ENCODE results near the gene IL1R1.
A peak's percentile ranks its signal among the peaks of the same experiment; 100 is the strongest.
"Not testable (repeated sequence)": the region's sequence is repeated elsewhere in the genome, so short reads cannot be mapped to it uniquely, and the experiment has no call there.

The IL1R1 gene

GRCh38 chr2:102141970-102142828 lies at the start of gene IL1R1:
Gene IL1R1, plus strand, starts transcription at chr2:102142746. Its CDS starts 14,979 bp downstream, at chr2:102157725.
- no peak for DNase-seq (ENCODE audit: low read depth in 2 of 3, low spot score in 1 of 3)

GRCh38 chr2:102093662-102094061 lies 48.9 kb upstream of the IL1R1 start:
- no peak for DNase-seq (ENCODE audit: low read depth in 2 of 3, low spot score in 1 of 3)

DNA sequence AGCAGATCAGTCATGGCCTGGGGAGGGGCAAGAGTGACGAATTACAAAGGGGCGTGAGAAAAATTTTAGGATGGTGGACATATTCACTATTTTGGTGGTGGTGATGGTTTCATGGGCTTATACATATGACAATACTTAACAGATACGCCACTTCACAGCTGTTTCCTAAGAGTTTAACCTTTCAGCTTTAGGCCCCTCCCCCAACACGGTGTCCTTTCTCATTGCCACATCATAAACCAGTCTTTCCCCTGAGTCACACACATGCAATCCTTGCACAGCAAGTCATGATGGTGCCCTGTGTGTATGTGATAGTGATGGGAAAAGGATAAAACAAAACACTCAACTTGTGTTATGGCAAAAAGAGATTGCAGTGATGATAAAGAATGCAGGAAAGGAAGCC lies 47.6 kb upstream of the IL1R1 start:
- DNase-seq (ENCODE audit: low read depth in 2 of 3, low spot score in 1 of 3): peak in 1 of 3 donors; percentile 41

DNA sequence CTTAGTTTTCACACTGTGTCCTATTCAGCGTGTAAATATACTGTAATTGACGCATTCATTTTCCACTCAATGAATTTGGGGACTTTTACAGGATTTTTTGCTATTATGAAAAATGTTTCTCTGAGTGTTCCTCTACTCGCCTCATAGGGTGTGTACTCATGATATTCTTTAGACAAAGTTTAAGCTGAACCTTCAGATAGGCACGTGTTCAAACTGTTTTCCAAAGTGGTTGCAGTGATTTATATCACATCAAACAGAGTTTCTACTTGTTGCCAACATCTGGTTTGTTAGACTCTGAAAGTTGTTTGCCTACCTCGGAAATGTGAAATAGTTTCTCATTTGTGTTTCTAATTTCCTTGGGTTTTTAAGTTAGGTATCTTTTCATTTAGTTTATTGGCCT lies 46.4 kb upstream of the IL1R1 start:
- DNase-seq (ENCODE audit: low read depth in 2 of 3, low spot score in 1 of 3): no peak

DNA sequence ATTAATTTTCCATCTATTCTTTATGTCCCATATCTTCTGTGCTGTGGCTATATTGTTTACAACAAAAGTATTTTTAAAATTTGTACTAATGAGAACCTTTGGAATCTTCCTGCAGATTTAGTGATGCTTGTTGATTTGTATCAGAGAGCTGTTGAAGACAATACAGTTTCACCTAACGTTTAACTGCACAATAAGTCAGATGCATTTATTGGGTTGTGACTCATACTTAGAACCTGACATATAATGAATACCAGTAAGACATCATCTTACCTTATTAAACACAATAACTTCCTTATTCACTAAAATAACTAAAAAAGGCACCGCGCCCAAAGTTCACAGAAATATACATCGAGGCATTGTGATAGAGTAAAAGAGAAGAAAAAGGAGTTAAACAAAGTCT lies 43.8 kb upstream of the IL1R1 start:
- no peak for DNase-seq (ENCODE audit: low read depth in 2 of 3, low spot score in 1 of 3)

DNA sequence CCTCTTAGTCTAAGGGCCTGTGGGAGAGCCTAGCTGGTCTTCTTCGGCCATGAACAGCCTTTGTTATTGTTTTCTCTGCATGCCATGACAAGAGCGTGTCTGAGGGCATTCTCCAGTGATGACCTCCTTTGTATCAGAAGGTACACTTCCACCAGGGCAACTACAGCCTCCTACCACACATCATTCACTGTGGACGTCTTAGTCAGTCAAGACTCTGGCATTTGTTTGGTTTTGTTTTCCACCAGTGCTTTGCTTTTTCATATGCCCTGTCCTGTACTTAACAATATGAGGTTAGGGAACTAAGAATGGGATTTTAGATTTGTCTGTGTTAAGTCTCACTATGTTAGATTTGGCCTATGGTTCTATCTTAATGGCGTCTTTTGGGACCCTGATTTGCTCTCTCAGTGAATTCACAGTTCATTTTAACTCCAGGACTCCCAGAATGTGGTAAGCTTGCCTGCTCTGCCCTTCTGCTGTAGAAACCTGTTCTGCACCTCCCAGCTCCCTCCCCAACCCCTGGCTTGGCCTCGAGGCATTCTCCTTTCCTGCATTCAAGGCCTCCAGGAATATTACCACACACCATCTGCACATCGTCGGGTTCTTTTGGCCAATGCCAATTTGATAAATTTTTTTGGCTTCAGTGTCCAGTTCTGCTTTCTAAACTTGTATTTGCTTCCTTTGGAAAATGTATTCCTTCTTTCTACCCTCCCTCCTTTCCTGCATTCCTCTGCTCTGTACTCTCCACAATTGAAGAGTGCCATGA lies 42.8 kb upstream of the IL1R1 start:
- DNase-seq (ENCODE audit: low read depth in 2 of 3, low spot score in 1 of 3): no peak

- DNase-seq (ENCODE audit: low read depth in 2 of 3, low spot score in 1 of 3): no peak
Measured at GRCh38 chr2:102100371-102101096, 42.0 kb upstream of the IL1R1 start.

DNA sequence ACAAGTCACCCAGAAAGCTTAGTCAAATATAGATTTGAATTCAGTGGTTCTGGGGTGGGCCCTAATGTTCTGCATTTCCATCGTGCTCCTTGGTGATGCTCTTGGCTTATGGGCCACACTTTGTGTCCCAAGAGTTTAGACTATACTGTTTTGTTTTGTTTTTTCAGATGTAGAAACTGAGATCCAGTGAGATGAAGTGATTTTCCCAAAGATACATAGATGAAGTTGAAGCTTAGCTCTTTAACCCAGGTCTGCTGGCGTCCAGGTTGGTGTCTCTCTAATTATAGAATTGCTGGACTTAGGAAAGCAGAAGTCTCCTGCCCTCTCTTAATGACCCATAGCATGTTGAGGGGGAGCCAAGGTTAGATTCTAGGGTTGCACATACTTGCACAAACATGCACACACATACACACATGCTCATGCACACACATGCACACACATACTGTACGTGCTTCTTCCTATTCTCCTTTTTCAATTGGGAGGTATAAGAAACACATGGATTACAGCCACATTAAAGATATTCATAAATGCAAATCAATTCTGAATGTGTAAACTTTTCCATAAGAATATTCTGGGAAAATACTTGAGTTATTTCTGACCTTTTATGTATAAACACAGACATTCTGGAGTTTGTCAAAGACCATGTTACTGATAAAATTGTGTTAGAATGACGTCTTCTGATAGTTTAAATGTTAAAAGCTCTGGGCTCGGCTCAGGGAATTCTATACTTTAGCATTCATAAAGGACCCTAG lies 41.3 kb upstream of the IL1R1 start:
- no peak for DNase-seq (ENCODE audit: low read depth in 2 of 3, low spot score in 1 of 3)

- no peak for DNase-seq (ENCODE audit: low read depth in 2 of 3, low spot score in 1 of 3)
Measured at GRCh38 chr2:102101849-102102635, 40.5 kb upstream of the IL1R1 start.

DNA sequence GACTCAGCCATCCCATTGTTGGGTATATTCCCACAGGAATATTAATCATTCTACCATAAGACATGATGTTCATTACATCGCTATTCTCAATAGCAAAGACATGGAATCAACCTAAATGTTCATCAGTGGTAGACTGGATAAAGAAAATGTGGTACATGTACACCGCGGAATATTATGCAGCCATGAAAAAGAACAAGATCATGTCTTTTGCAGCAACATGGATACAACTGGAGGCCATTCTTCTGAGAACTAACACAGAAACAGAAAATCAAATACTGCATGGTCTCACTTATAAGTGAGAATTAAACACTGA lies 40.0 kb upstream of the IL1R1 start:
- not testable (repeated sequence) for DNase-seq (ENCODE audit: low read depth in 2 of 3, low spot score in 1 of 3)

DNA sequence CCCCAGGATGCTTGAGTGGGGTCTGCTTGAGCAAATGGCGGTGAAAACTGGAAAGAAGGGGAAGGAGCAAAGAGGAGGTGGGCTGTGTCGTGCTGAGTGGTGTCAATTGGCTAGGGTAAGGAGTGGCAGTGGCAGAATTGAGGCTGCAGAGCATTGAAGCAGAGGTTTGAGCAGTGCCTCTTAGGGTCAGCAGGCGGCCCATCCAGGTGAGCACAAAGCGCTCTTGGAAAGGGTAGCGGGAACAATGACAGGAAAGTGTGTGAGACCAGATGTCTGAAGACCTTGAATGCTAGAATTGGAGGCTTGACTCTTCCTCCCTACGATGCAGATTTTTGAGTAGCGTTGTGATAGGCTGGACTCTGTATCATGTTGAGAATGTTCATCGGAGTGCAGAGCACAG lies 39.3 kb upstream of the IL1R1 start:
- DNase-seq (ENCODE audit: low read depth in 2 of 3, low spot score in 1 of 3): no peak

DNA sequence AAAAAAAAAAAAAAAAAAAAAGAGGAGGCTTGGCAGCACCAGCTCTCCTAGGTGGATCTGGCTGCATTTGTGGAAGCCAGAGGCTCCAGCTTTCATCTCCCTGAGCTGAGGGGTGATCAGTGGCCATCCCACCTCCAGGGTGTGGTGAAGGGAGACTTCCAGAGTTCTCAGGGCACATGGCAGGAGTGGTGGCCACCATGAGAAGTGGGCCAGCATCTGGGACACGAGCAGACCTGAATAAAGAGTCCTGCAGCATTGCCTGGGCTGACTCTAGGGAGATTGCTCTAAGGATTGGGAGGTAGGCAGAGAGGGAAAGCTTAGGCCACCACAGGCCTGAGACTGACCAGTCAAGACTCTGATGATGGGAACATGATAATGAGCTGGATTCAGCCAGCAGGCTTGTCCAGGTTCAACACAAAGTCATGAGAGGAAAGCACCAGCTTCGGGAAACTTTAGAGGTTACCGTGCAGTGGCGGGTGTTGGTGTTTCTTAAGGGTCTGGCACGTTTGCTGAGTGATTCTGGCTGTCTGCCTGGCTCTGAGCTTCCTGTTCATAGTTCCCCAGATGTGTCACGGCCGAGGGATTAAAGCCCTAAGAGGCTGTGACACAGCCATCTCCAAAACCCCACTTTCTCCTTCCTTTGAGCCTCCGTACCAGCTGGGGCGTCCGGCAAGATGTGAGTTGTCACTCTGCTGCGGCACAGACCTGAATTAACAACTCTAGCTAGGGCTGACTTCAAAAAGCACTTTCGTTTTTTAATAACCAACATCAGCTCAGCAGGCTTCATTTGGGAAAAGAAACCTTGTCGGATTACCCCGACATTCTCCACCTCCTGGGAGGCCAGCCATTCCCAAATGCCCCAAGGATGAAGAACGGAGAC lies 38.3 kb upstream of the IL1R1 start:
- peak; percentile 64 to 82 (median 71) for DNase-seq (ENCODE audit: low read depth in 2 of 3, low spot score in 1 of 3)

GRCh38 chr2:102106133-102106556 lies 36.4 kb upstream of the IL1R1 start:
- DNase-seq (ENCODE audit: low read depth in 2 of 3, low spot score in 1 of 3): no peak

DNA sequence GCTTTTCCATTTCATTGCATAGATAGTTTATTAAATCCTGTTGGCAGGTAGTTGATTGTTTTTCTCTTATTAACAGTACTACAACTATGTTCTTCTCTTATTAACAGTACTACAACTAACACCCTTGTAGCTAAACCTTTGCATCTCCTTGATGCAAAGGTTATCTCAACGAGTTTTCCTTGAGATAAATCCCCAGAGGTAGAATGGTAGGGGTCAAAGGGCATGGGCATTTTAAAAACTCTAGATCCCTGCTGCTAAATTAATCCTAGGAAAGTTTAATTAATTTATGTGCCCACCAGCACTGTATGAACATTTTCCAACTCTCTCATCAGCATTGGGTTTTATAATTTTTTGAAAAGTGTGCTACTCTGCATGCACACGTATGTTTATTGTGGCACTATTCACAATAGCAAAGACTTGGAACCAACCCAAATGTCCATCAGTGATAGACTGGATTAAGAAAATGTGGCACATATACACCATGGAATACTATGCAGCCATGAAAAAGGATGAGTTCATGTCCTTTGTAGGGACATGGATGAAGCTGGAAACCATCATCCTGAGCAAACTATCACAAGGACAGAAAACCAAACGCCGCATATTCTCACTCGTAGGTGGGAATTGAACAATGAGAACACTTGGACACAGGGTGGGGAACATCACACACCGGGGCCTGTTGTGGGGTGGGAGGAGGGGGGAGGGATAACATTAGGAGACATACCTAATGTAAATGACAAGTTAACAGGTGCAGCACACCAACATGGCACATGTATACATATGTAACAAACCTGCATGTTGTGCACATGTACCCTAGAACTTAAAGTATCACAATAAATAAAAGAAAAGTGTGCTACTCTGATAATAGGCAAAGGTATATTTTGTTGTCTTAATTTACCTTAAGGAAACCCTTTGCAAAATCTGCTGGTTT lies 35.5 kb upstream of the IL1R1 start:
- not testable (repeated sequence) for DNase-seq (ENCODE audit: low read depth in 2 of 3, low spot score in 1 of 3)

GRCh38 chr2:102107741-102108070 lies 34.8 kb upstream of the IL1R1 start:
- DNase-seq (ENCODE audit: low read depth in 2 of 3, low spot score in 1 of 3): no peak

- DNase-seq (ENCODE audit: low read depth in 2 of 3, low spot score in 1 of 3): no peak
Measured at GRCh38 chr2:102109016-102109415, 33.5 kb upstream of the IL1R1 start.

DNA sequence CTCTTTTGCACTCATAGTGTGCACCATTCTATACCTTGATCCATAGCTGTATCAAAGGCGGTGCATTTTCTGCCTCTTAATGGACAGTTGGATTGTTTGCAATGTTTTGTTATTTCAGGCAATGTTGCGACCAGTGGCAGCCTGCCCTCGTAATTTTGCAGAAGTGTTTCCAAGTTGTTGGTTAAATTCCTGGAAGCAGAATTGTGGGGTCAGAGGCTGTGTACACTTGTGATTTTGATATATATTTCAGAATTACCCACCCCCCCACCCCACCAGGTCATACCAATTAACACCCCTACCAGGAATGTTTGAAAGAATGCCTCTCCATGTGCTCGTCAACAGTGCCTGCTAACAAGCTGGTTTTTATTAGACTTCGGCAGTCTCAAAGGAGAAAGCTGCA lies 32.4 kb upstream of the IL1R1 start:
- DNase-seq (ENCODE audit: low read depth in 2 of 3, low spot score in 1 of 3): no peak

DNA sequence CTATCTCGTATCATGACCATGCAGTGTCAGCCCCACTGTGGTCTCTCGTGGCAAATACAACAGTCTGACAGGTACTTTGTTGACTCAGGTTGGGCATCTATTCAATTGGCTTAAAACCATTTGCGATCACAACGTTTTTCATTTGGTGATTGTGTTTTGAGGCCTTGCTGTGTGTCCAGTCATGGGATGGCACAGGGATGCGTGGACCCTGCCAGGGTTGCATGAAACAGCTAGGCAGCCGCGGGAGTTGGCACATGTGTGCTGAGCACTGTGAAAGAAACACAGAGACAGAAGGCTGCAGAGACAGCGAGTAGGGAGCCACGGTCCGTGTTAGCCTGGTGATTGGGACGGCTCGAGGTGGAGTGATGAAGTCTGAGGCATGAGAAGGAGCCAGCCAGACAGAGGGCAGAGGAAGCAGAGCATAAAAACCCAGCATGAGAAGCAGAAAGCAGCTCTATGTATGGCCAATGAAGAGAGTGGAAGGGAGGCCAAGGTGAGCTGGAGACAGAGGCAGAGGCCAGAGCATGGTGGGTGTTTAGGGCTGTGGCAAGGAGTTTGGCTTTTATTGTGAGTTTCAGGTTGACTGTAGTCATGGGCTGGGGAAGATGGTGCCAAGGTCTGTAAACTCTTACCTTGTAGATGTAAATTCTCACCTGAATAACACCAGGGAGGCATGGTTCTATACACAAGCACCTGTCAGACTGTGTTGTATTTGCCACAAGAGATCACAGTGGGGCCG lies 31.8 kb upstream of the IL1R1 start:
- no peak for DNase-seq (ENCODE audit: low read depth in 2 of 3, low spot score in 1 of 3)
